Measurements from ENCODE around the gene EIF2B5. TPM values are rescaled to one million over a fixed set of nuclear protein-coding genes. Genes with fewer than 3 reads are reported as not detected.

Gene EIF2B5
- total and polyA plus RNA-seq, 2 of the 13 experiments (the other 11 are each of a cell fraction or from before 2014, with no cell fraction given): 38.4 to 60.2 TPM

DNA sequence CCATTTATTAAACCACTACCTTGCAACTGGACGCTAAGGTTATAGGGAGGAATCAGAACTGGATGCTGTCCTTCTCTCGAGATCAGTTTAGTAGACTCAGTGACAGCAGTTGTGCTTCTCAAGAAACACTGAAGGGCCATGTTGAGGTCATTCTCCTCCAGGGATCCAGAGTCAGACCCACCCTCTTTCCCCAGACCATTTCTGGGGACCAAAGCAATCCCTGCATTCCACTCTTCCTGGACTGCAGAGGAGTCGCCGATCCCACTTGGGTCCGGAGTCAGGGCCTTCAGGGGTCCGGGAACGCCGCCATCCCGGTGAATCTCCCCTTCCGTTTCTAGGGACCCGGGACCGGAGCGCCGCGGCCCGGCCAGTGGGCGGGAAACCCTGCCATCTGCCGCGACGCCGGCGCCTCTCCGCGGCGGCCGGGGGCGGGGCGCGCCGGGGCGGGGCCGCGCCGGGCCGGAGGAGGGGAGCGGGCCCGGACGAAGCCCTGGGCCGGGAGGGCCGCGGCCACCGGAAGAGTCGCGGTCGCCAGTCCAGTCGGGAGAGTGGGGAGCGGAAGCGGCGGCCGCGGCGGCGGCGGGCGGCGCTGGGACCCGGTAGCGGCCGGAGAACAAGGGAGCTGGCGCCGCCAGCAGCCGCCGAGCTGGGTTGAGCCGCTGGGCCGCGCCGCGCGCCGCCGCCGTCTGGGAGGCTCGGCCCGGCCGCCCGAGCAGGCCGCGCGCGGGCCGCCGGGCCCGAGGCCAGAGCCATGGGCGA lies 19.9 kb downstream of the EIF2B5 start, which contains the start of gene DVL3 (continued):
- TF ChIP-seq, protein P1, sequence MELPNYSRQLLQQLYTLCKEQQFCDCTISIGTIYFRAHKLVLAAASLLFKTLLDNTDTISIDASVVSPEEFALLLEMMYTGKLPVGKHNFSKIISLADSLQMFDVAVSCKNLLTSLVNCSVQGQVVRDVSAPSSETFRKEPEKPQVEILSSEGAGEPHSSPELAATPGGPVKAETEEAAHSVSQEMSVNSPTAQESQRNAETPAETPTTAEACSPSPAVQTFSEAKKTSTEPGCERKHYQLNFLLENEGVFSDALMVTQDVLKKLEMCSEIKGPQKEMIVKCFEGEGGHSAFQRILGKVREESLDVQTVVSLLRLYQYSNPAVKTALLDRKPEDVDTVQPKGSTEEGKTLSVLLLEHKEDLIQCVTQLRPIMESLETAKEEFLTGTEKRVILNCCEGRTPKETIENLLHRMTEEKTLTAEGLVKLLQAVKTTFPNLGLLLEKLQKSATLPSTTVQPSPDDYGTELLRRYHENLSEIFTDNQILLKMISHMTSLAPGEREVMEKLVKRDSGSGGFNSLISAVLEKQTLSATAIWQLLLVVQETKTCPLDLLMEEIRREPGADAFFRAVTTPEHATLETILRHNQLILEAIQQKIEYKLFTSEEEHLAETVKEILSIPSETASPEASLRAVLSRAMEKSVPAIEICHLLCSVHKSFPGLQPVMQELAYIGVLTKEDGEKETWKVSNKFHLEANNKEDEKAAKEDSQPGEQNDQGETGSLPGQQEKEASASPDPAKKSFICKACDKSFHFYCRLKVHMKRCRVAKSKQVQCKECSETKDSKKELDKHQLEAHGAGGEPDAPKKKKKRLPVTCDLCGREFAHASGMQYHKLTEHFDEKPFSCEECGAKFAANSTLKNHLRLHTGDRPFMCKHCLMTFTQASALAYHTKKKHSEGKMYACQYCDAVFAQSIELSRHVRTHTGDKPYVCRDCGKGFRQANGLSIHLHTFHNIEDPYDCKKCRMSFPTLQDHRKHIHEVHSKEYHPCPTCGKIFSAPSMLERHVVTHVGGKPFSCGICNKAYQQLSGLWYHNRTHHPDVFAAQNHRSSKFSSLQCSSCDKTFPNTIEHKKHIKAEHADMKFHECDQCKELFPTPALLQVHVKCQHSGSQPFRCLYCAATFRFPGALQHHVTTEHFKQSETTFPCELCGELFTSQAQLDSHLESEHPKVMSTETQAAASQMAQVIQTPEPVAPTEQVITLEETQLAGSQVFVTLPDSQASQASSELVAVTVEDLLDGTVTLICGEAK (IDR thresholded peaks at IDR 0.05): no peak
- TF ChIP-seq, protein P1 (CRISPR knock-in tag; IDR thresholded peaks at IDR 0.05): no peak; the same call in 1 of the 2 replicates
- no peak for TF ChIP-seq ARNT (IDR thresholded peaks at IDR 0.05)
- no peak for TF ChIP-seq ZNF816 (CRISPR knock-in tag; IDR thresholded peaks at IDR 0.05; ENCODE audit: borderline replicate concordance)
- TF ChIP-seq TAF1 (CRISPR knock-in tag; IDR thresholded peaks at IDR 0.05): no peak
- no peak for TF ChIP-seq GATA4 (IDR thresholded peaks at IDR 0.05; ENCODE audit: borderline replicate concordance, low read depth)
- peak; percentile 84 for TF ChIP-seq GABPB1 (CRISPR knock-in tag; IDR thresholded peaks at IDR 0.05)
- no peak for TF ChIP-seq SRSF9 (IDR thresholded peaks at IDR 0.05; ENCODE audit: borderline replicate concordance, insufficient read depth, low read depth, low read length, poor library complexity, severe bottlenecking)
- no peak for TF ChIP-seq SNAPC2 (CRISPR knock-in tag; IDR thresholded peaks at IDR 0.05)
- TF ChIP-seq, protein P2, sequence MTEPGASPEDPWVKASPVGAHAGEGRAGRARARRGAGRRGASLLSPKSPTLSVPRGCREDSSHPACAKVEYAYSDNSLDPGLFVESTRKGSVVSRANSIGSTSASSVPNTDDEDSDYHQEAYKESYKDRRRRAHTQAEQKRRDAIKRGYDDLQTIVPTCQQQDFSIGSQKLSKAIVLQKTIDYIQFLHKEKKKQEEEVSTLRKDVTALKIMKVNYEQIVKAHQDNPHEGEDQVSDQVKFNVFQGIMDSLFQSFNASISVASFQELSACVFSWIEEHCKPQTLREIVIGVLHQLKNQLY (CRISPR knock-in tag; IDR thresholded peaks at IDR 0.05): no peak
- TF ChIP-seq, protein P3, sequence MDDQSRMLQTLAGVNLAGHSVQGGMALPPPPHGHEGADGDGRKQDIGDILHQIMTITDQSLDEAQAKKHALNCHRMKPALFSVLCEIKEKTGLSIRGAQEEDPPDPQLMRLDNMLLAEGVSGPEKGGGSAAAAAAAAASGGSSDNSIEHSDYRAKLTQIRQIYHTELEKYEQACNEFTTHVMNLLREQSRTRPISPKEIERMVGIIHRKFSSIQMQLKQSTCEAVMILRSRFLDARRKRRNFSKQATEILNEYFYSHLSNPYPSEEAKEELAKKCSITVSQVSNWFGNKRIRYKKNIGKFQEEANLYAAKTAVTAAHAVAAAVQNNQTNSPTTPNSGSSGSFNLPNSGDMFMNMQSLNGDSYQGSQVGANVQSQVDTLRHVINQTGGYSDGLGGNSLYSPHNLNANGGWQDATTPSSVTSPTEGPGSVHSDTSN (CRISPR knock-in tag; IDR thresholded peaks at IDR 0.05; ENCODE audit: borderline replicate concordance): no peak
- no peak for TF ChIP-seq U2AF1 (optimal IDR thresholded peaks at IDR 0.05; ENCODE audit: low read depth, low read length)
- no peak for TF ChIP-seq ZNF746 (CRISPR knock-in tag; IDR thresholded peaks at IDR 0.05)
- TF ChIP-seq DNMT3B (CRISPR knock-in tag; conservative IDR thresholded peaks at IDR 0.05): no peak
- no peak for TF ChIP-seq ZSCAN21 (CRISPR knock-in tag; IDR thresholded peaks at IDR 0.05; ENCODE audit: borderline replicate concordance)
- TF ChIP-seq HDAC6 (IDR thresholded peaks at IDR 0.05; ENCODE audit: low read depth, low read length): no peak
- no peak for TF ChIP-seq KDM1A (CRISPR knock-in tag; IDR thresholded peaks at IDR 0.05)
- TF ChIP-seq ZSCAN25 (CRISPR knock-in tag; IDR thresholded peaks at IDR 0.05): no peak
- peak; percentile 36; the same call in 1 of the 2 replicates for TF ChIP-seq MED1 (CRISPR knock-in tag; IDR thresholded peaks at IDR 0.05)
- no peak for TF ChIP-seq ZNF792 (CRISPR knock-in tag; IDR thresholded peaks at IDR 0.05)
- TF ChIP-seq KDM4B (CRISPR knock-in tag; IDR thresholded peaks at IDR 0.05): no peak
